Loucy (cell line): ENCODE results near the gene NSD2.

Experiments
- EZH2phosphoT487 ChIP-seq: fragments of 200-600 bp; IDR thresholded peaks from 2 replicates; pipeline ENCODE4 v1.6.1; 2018; ENCODE audit warnings: antibody characterized with exemption, mild to moderate bottlenecking, moderate library complexity, borderline replicate concordance
- TF ChIP-seq, protein P1 (sequence below): fragments of 200-600 bp; sonication (generic); conservative IDR thresholded peaks from 2 replicates; pipeline ENCODE4 v1.5.1; 2014; ENCODE audit warnings: mild to moderate bottlenecking, antibody characterized with exemption, low read length

DNA sequence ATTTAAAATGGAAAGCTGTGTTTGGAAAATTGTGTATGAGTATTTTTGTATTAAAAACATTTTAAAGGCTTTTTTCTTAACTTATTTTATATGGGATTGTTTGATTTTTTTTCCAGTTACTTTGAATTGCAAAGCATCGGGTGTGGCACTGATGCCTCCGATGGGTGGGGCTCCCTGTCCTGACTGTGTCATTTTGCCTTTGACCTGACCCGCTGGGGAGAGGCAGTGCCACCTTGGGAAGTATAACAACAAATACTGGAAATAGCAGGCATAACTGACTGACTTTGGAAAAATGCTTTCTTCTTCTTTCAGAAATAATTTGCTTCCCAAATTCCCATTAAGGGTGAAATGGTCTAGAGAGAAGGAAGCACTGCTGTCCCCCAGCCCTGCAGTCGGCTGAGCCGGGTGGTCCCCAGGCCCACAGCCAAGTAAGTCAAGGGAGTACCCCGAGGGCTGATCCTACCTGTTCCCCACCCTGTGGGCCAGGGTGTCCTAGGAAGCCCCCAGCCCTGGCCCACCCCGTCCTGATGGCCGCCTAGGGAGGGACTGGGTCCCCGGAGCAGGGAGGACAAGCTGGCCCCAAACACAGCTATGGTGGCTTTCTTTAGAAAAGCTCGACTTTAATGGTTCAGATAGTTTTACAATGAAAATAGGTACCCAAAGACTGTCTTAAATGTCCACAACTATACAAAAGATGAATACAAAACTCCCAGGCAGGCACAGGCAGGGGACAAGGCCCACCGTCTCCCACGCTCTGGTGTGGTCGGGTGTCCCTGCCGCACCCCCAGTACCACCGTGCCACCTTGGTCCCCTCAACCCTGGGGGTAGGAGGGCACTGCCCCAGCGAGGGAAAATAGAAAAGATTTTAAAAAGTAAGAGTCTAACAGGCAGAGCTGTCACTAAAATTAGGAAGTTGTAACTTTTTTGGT is 111.2 kb downstream of the NSD2 start:
- TF ChIP-seq, protein P1, sequence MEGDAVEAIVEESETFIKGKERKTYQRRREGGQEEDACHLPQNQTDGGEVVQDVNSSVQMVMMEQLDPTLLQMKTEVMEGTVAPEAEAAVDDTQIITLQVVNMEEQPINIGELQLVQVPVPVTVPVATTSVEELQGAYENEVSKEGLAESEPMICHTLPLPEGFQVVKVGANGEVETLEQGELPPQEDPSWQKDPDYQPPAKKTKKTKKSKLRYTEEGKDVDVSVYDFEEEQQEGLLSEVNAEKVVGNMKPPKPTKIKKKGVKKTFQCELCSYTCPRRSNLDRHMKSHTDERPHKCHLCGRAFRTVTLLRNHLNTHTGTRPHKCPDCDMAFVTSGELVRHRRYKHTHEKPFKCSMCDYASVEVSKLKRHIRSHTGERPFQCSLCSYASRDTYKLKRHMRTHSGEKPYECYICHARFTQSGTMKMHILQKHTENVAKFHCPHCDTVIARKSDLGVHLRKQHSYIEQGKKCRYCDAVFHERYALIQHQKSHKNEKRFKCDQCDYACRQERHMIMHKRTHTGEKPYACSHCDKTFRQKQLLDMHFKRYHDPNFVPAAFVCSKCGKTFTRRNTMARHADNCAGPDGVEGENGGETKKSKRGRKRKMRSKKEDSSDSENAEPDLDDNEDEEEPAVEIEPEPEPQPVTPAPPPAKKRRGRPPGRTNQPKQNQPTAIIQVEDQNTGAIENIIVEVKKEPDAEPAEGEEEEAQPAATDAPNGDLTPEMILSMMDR: no peak
- no peak for TF ChIP-seq EZH2phosphoT487
